HFFc6 (cell line): ENCODE results near the gene SAG. TPM values are rescaled to one million over a fixed set of nuclear protein-coding genes. Genes with fewer than 3 reads are reported as not detected.

Experiments
- DNase-seq: peaks from one replicate; pipeline ENCODE4 v3.0.0-alpha.2; 2018
- H3K27ac Mint-ChIP-seq: 2 replicates; pipeline ENCODE4 v1.8.0; 2020; ENCODE audit warnings: mild to moderate bottlenecking, mixed read lengths
- H3K27me3 Mint-ChIP-seq: 2 replicates; pipeline ENCODE4 v1.8.0; 2021; ENCODE audit warnings: mild to moderate bottlenecking, moderate library complexity, mixed read lengths; ENCODE audit not compliant: insufficient read depth
- H3K36me3 Mint-ChIP-seq: 2 replicates; pipeline ENCODE4 v1.8.0; 2021; ENCODE audit warnings: low read depth, mixed read lengths
- H3K4me1 Mint-ChIP-seq: 2 replicates; pipeline ENCODE4 v1.8.0; 2020; ENCODE audit warnings: low read depth, mixed read lengths
- H3K4me3 Mint-ChIP-seq: 2 replicates; pipeline ENCODE4 v1.8.0; 2020; ENCODE audit warnings: mild to moderate bottlenecking, moderate library complexity, mixed read lengths
- H3K9me3 Mint-ChIP-seq: 2 replicates; pipeline ENCODE4 v1.8.0; 2020; ENCODE audit warnings: mild to moderate bottlenecking, mixed read lengths
- CTCF ChIP-seq: fragments of 200-600 bp; sonication (generic); IDR thresholded peaks from 2 replicates; pipeline ENCODE4 v1.5.0; 2021; ENCODE audit warnings: antibody characterized with exemption, mild to moderate bottlenecking
- total RNA-seq, 6 experiments: library from RNA; stranded (reverse); fragmentation: NEBNext Ultra II Directional; extraction: Animal tissue kit (Norgen Biotek cat#: 25700); gene quantifications; 2 replicates in 1 of 6; 3 replicates in 5 of 6; pipeline ENCODE4 v1.2.3, GENCODE V29; 2021

Gene SAG
- total RNA-seq, 6 experiments from 2014 or later: not detected

- no peak for TF ChIP-seq CTCF
- DNase-seq: peak; percentile 4
- Mint-ChIP-seq H3K4me3 (no peak overlapping the region), H3K27ac (no peak overlapping the region), H3K36me3 (peaks cover 46% of the 10 kb centered on the region), H3K9me3 (no peaks in the 10 kb centered on the region), H3K4me1 (peaks cover 13% of the 10 kb centered on the region), H3K27me3 (peaks cover 2% of the 10 kb centered on the region)
Measured at GRCh38 chr2:233285921-233286320, 21.7 kb upstream of the SAG start.

GRCh38 chr2:233287871-233288270 is 19.7 kb upstream of the SAG start:
- Mint-ChIP-seq H3K4me3 (no peak overlapping the region), H3K36me3 (peaks cover 38% of the 10 kb centered on the region)

GRCh38 chr2:233288663-233289062 is 19.0 kb upstream of the SAG start:
- H3K27me3 Mint-ChIP-seq: no peaks in the 10 kb centered on the region
- no peak for TF ChIP-seq CTCF
- no peaks in the 10 kb centered on the region for H3K9me3 Mint-ChIP-seq
- H3K4me1 Mint-ChIP-seq: peaks cover 13% of the 10 kb centered on the region
- peaks cover 39% of the 10 kb centered on the region for H3K36me3 Mint-ChIP-seq
- H3K4me3 Mint-ChIP-seq: no peak overlapping the region
- no peak for DNase-seq
- no peak overlapping the region for H3K27ac Mint-ChIP-seq

More at GRCh38 chr2:233287871-233288270, 19.7 kb upstream of the SAG start:
- Mint-ChIP-seq H3K27me3 (no peaks in the 10 kb centered on the region), H3K9me3 (no peaks in the 10 kb centered on the region), H3K27ac (no peak overlapping the region), H3K4me1 (peaks cover 13% of the 10 kb centered on the region)
- no peak for DNase-seq
- TF ChIP-seq CTCF: no peak

GRCh38 chr2:233289648-233290047 is 18.0 kb upstream of the SAG start:
- Mint-ChIP-seq H3K4me1 (peaks cover 13% of the 10 kb centered on the region), H3K9me3 (no peaks in the 10 kb centered on the region), H3K27me3 (no peaks in the 10 kb centered on the region), H3K36me3 (peaks cover 48% of the 10 kb centered on the region), H3K4me3 (no peak overlapping the region), H3K27ac (no peak overlapping the region)
- TF ChIP-seq CTCF: no peak
- DNase-seq: no peak

- no peak for TF ChIP-seq CTCF
- no peaks in the 10 kb centered on the region for H3K27me3 Mint-ChIP-seq
- H3K9me3 Mint-ChIP-seq: no peaks in the 10 kb centered on the region
- no peak overlapping the region for H3K4me3 Mint-ChIP-seq
- H3K4me1 Mint-ChIP-seq: peaks cover 13% of the 10 kb centered on the region
- no peak overlapping the region for H3K27ac Mint-ChIP-seq
- no peak for DNase-seq
- H3K36me3 Mint-ChIP-seq: peaks cover 49% of the 10 kb centered on the region
Measured at GRCh38 chr2:233290051-233290845, 17.4 kb upstream of the SAG start.
